Stimulated activated CD8-positive, alpha-beta memory T cell treated with anti-CD3 and anti-CD28 coated beads, Interleukin-15, amount 100 ng/mL, for 4 hours (primary cell): ENCODE data around the gene IL20RA.
A peak's percentile ranks its signal among the peaks of the same experiment; 100 is the strongest.
"Not testable (repeated sequence)": the region's sequence is repeated elsewhere in the genome, so short reads cannot be mapped to it uniquely, and the experiment has no call there.

Experiments
- DNase-seq, 2 donors: peaks; one replicate each; pipeline ENCODE4 v3.0.0-alpha.2; 2020; ENCODE audit warnings: low read depth in 2 of 2

Gene IL20RA

GRCh38 chr6:136973781-136974180 lies 71.0 kb downstream of the IL20RA start:
- not testable (repeated sequence) for DNase-seq

GRCh38 chr6:136971609-136972008 lies 73.2 kb downstream of the IL20RA start:
- DNase-seq: no peak

- DNase-seq: no peak
These were observed 74.8 kb downstream of the IL20RA start for GRCh38 chr6:136969930-136970329.

GRCh38 chr6:136969433-136969832 lies 75.3 kb downstream of the IL20RA start:
- no peak for DNase-seq

- DNase-seq: no peak
These were observed 75.9 kb downstream of the IL20RA start for GRCh38 chr6:136968837-136969236.

GRCh38 chr6:136967876-136968752 lies 76.7 kb downstream of the IL20RA start:
- DNase-seq: peak; percentile 10 to 22

- DNase-seq: no peak
These were observed 80.4 kb downstream of the IL20RA start for GRCh38 chr6:136964398-136964797.

GRCh38 chr6:136963259-136963658 lies 81.5 kb downstream of the IL20RA start:
- no peak for DNase-seq

- no peak for DNase-seq
These were observed 82.1 kb downstream of the IL20RA start for GRCh38 chr6:136962661-136963060.

- no peak for DNase-seq
These were observed 82.9 kb downstream of the IL20RA start for GRCh38 chr6:136961848-136962247.

GRCh38 chr6:136960781-136961180 lies 84.0 kb downstream of the IL20RA start:
- DNase-seq: no peak

GRCh38 chr6:136959935-136960334 lies 84.8 kb downstream of the IL20RA start:
- not testable (repeated sequence) for DNase-seq

GRCh38 chr6:136959471-136959891 lies 85.3 kb downstream of the IL20RA start:
- no peak for DNase-seq

- no peak for DNase-seq
These were observed 86.6 kb downstream of the IL20RA start for GRCh38 chr6:136958168-136958567.

- no peak for DNase-seq
These were observed 87.9 kb downstream of the IL20RA start for GRCh38 chr6:136956590-136957544.

- no peak for DNase-seq
These were observed 89.6 kb downstream of the IL20RA start for GRCh38 chr6:136955123-136955522.

- DNase-seq: no peak
These were observed 92.0 kb downstream of the IL20RA start for GRCh38 chr6:136952714-136953260.

GRCh38 chr6:136950436-136951126 lies 94.2 kb downstream of the IL20RA start:
- no peak for DNase-seq
